Choroid plexus epithelial cell (primary cell): ENCODE data around the gene C20orf202.
A peak's percentile ranks its signal among the peaks of the same experiment; 100 is the strongest.
"Not testable (repeated sequence)": the region's sequence is repeated elsewhere in the genome, so short reads cannot be mapped to it uniquely, and the experiment has no call there.

Experiments used
- DNase-seq: peaks from one replicate; pipeline ENCODE4 v3.0.0-alpha.2; 2010; ENCODE audit warnings: low read depth
- H3K4me3 ChIP-seq: 2 replicates; pipeline ENCODE4 v1.5.1; 2011; ENCODE audit warnings: low read depth, mild to moderate bottlenecking, control low read depth, low read length, moderate library complexity
- TF ChIP-seq, protein P1 (sequence below): conservative IDR thresholded peaks from 2 replicates; pipeline ENCODE4 v1.5.1; 2011; ENCODE audit warnings: low read depth, mild to moderate bottlenecking, control low read depth, inconsistent platforms, low read length, moderate library complexity

The C20orf202 gene

DNA sequence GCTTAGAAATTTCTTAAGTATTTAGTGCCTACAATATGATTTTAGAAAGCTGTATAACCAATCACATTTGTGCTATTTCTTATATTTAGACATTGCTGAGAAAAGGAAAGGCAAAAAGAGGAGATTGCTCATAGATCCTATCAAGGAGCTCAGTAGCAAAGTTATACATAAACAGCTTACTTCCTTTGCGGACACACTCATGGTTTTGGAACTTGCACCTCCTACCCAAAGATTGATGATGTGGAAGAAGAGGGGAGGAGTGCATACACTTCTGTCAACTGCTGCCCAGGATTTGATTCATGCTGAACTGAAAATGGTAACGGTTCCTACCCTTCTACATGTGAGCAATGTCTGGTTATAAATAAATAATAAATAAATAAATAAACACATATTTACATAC is 39.3 kb downstream of the C20orf202 start:
- no peak overlapping the region for H3K4me3 ChIP-seq
- DNase-seq, result peak; percentile 79
- TF ChIP-seq, protein P1, sequence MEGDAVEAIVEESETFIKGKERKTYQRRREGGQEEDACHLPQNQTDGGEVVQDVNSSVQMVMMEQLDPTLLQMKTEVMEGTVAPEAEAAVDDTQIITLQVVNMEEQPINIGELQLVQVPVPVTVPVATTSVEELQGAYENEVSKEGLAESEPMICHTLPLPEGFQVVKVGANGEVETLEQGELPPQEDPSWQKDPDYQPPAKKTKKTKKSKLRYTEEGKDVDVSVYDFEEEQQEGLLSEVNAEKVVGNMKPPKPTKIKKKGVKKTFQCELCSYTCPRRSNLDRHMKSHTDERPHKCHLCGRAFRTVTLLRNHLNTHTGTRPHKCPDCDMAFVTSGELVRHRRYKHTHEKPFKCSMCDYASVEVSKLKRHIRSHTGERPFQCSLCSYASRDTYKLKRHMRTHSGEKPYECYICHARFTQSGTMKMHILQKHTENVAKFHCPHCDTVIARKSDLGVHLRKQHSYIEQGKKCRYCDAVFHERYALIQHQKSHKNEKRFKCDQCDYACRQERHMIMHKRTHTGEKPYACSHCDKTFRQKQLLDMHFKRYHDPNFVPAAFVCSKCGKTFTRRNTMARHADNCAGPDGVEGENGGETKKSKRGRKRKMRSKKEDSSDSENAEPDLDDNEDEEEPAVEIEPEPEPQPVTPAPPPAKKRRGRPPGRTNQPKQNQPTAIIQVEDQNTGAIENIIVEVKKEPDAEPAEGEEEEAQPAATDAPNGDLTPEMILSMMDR, result no peak

DNA sequence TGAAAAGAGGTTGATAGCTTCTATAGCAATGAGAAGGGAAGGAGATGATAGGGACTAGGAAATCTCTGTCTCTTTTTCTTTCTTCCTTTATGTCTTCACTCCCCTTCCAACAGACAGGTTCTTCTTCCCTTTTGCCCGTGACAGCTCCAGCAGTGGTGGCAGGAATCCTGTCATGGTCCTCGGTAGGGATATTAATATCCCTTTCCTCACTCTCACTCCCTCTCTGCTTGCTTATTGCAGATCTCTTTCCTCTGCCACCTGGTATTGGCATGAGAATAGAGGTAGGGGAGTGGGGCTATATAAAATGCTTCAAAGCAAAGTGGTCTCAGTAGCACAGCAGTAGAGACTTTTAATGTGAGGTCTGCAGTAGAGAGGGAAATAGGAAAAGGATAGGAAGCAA is 42.3 kb downstream of the C20orf202 start:
- TF ChIP-seq, protein P1, result no peak
- no peak for DNase-seq
- H3K4me3 ChIP-seq, result no peak overlapping the region

DNA sequence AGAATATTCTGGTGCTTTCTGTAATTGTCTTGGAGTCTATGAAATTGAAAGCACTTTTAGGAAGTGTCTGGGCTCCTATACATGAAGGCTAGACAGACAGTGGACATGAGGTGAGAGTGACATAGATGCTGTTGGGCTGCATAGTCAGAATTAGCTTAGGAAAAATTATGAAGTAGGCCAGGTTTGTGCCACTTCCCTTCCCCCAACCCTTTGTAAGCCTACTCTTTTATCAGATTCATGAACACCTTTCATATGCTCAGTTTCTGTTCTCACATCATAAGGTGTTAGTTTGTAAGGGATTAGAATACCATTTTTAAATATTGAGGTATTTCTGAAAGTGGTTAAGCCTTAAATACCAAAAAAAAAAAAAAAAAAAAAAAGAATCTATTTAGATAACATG is 44.4 kb downstream of the C20orf202 start:
- DNase-seq, result no peak
- no peak overlapping the region for H3K4me3 ChIP-seq
- TF ChIP-seq, protein P1, result no peak

DNA sequence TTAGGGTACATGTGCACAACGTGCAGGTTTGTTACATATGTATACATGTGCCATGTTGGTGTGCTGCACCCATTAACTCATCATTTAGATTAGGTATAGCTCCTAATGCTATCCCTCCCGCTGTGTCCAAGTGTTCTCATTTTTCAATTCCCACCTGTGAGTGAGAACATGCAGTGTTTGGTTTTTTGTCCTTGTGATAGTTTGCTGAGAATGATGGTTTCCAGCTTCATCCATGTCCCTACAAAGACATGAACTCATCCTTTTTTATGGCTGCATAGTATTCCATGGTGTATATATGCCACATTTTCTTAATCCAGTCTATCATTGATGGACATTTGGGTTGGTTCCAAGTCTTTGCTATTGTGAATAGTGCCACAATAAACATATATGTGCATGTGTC is 47.0 kb downstream of the C20orf202 start:
- DNase-seq, H3K4me3 ChIP-seq: not testable (repeated sequence)

DNA sequence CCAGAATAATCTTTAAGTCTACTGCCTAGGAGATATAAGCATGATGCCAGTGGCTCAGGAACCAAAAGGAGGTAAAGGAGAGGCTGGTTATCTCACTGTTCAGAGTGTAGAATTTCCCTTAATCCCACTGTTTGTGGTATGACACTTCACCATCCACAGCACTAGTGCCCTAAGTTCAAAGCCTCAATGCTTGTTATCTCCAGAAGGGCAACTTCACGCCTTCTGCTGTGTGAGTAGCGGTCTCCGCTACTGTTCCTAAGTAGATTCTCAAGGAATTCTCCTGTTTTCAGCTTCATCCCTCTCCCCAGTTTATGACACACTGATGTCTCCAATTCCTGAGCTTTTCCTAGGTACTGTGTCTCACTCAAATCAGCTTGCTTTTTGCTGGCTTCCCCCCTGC is 49.2 kb downstream of the C20orf202 start:
- TF ChIP-seq, protein P1, result no peak
- DNase-seq, result no peak
- H3K4me3 ChIP-seq, result no peak overlapping the region

DNA sequence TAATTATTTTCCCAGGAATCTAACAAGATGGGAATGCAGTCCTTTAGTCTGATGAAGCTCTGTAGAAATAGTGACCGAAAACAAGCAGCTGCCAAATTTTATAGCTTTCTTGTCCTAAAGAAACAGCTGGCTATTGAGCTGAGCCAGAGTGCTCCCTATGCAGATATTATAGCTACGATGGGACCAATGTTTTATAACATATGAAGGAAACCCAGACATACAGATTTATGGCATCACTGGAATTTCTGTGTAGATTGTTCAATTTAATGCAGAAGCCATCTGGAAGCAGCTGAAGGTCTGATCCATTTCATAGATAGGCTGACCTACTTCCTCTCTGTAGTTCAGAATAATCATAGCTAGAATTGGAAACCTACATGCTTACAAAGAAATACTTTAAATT is 51.0 kb downstream of the C20orf202 start:
- H3K4me3 ChIP-seq, result no peak overlapping the region
- TF ChIP-seq, protein P1, result no peak
- no peak for DNase-seq

DNA sequence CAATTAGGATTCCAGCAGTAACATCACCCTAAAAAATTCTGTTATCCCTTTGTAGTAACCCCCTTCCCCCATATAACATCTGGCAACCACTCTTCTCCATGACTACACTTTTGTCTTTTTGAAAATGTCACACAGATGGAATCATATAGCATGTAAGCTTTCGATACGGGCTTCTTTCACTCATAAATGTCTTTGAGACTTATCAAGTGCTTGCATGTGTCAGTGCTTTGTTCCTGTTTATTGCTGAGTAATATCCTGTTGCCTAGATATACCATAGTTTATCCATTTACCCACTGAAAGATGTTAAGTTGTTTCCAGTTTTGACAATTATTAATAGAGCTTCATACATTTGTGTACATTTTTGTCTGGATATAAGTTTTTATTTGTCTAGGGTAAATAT is 52.4 kb downstream of the C20orf202 start:
- TF ChIP-seq, protein P1, result no peak
- DNase-seq, result no peak
- no peak overlapping the region for H3K4me3 ChIP-seq
